ENCODE measurements around the gene MAMLD1. TPM values are rescaled to one million over a fixed set of nuclear protein-coding genes. Genes with fewer than 3 reads are reported as not detected.
A peak's percentile ranks its signal among the peaks of the same experiment; 100 is the strongest.
"Not testable (repeated sequence)": the region's sequence is repeated elsewhere in the genome, so short reads cannot be mapped to it uniquely, and the experiment has no call there.

MAMLD1 gene
- total RNA-seq, 1 experiment from 2014 or later, result 3.7 TPM

DNA sequence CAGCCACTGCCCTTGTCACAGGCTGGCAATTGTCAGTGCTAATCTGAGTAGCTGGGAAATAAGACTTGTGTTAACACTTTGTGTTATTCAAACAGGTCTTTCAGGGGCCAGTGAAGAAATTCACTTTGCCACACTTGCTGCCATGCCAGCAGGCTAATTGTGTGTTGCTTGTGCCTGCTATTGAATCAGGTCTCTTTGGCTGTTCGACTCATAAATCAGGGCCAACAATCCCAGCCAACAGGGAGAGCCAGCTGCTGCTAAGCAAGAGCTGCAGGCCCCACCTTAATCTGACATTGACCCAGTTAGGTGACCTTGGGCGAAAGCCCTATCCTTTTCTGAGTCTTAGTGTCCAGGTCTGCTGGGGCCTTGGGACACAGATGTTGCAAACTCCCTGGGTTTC is 28.1 kb upstream of the MAMLD1 start:
- H3K27ac ChIP-seq, result no peak overlapping the region

DNA sequence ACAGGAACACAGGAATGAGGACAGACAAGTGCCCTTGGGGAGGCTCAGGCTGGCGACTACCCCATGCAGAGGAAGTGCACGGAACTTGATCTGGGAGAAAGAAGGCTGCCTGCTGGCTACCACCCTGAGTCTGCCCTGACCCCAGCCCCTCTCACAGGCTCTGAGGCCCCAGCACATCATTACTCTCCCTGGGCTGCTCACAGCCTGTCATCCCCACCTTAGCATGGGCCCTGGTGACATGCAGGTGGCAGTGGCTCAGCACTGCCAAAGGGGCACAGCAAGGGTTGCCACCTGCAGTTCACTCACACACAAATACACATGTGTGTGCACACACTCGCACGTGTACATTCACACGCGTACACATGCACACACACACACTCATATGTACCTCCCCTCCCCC is 26.1 kb upstream of the MAMLD1 start:
- H3K36me3 ChIP-seq, result no peaks in the 10 kb centered on the region
- no peaks in the 10 kb centered on the region for H3K4me1 ChIP-seq (replicated peaks)
- H3K27ac ChIP-seq, result no peak overlapping the region
- no peak overlapping the region for H3K4me3 ChIP-seq
- H3K9me3 ChIP-seq (replicated peaks), result no peaks in the 10 kb centered on the region
- no peaks in the 10 kb centered on the region for H3K27me3 ChIP-seq (replicated peaks)
- no peak for DNase-seq (ENCODE audit: low read depth in 1 of 2, low spot score in 2 of 2)

More for the DNA sequence above, 28.1 kb upstream of the MAMLD1 start:
- H3K27me3 ChIP-seq (replicated peaks), result no peaks in the 10 kb centered on the region
- no peaks in the 10 kb centered on the region for H3K4me1 ChIP-seq (replicated peaks)
- no peak for DNase-seq (ENCODE audit: low read depth in 1 of 2, low spot score in 2 of 2)
- no peak overlapping the region for H3K4me3 ChIP-seq
- no peaks in the 10 kb centered on the region for H3K9me3 ChIP-seq (replicated peaks)
- no peaks in the 10 kb centered on the region for H3K36me3 ChIP-seq

DNA sequence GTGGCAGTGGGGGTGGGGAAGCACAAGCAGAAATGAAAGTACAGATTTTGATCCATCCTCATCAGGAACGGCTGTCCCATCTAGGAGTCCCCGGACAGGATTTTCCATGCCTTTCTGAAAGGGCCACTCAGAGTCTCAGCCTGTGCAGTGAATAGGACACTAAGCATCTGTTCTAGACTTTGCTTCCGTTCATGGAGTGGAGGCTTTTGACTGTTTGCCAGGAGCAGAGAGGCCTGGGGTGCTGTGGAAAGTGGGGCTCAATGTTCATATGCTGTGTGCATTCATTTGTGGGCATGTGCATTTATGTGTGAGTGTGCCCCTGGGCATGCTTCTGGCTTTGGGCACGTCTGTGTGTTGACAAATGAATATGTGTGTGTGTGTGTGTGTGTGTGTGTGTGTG is 25.6 kb upstream of the MAMLD1 start:
- H3K9me3 ChIP-seq (replicated peaks), result no peaks in the 10 kb centered on the region
- no peaks in the 10 kb centered on the region for H3K36me3 ChIP-seq
- no peaks in the 10 kb centered on the region for H3K4me1 ChIP-seq (replicated peaks)
- no peak overlapping the region for H3K4me3 ChIP-seq
- H3K27ac ChIP-seq, result no peak overlapping the region
- no peaks in the 10 kb centered on the region for H3K27me3 ChIP-seq (replicated peaks)
- DNase-seq (ENCODE audit: low read depth in 1 of 2, low spot score in 2 of 2), result no peak

DNA sequence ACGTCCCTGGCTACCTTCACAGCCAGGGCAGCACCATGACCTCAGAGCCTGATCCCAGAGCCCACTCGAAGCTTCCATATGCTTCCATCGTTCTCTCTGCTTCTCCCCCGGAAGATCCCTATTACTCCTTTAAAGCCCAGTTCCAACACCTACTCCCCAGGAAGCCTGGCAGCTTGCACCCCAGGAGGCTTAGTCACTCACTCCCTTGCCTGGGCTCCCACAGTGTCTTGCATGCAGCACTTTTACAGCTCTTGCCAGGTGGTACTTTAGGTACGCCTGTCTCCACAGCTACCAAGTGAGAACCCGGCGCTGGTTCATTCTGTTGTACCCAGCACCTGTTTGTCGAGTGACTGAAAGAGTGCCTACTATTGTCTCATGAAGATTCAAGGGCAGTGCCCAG is 24.5 kb upstream of the MAMLD1 start:
- H3K4me3 ChIP-seq, result no peak overlapping the region
- no peaks in the 10 kb centered on the region for H3K9me3 ChIP-seq (replicated peaks)
- no peaks in the 10 kb centered on the region for H3K4me1 ChIP-seq (replicated peaks)
- no peaks in the 10 kb centered on the region for H3K36me3 ChIP-seq
- DNase-seq (ENCODE audit: low read depth in 1 of 2, low spot score in 2 of 2), result no peak
- H3K27me3 ChIP-seq (replicated peaks), result no peaks in the 10 kb centered on the region
- no peak overlapping the region for H3K27ac ChIP-seq

DNA sequence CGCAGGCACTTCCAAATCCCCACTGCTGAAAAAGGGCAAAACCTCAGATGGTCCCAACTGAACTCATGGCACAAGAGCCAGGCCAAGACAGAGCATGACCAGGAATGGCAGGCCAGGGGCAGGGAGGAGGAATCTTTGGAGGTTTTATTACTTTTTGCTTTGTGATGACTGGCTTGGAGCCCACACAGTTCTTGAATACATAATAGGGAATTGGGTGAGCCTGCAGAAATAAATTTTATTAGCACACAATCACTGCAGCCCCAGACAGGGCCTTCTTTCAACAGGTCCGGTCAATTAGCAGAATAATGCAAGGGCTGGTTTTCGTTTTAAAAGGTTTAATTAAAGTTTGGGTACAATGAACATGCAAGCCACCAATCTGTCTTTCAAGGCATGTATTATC is 23.4 kb upstream of the MAMLD1 start:
- Histone ChIP-seq H3K27me3 (replicated peaks) (no peaks in the 10 kb centered on the region), H3K27ac (no peak overlapping the region), H3K4me3 (no peak overlapping the region), H3K36me3 (no peaks in the 10 kb centered on the region), H3K9me3 (replicated peaks) (no peaks in the 10 kb centered on the region), H3K4me1 (replicated peaks) (no peaks in the 10 kb centered on the region)
- no peak for DNase-seq (ENCODE audit: low read depth in 1 of 2, low spot score in 2 of 2)

DNA sequence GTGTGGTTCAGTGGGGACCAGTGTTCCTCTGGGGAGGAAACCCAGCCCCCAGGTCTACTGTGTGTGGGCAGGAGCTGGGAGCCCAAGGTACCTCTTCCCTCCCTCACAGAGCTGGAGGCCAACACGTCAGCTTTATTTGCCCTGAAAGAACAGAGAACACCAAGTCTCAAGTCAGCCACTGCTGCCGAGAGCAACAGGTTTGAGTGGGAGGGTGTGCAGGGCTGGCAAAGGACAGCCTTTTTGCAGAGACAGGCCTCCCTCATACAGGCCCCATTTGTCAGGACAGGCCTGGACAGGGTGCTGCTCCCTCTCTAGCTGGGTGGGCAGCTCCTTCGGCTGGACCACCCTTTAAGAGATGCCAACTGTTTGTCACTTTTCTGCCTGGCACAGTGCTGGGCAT is 22.8 kb upstream of the MAMLD1 start:
- H3K36me3 ChIP-seq; H3K9me3 ChIP-seq (replicated peaks); DNase-seq (ENCODE audit: low read depth in 1 of 2, low spot score in 2 of 2); H3K27me3 ChIP-seq (replicated peaks); H3K4me1 ChIP-seq (replicated peaks); H3K4me3 ChIP-seq; H3K27ac ChIP-seq: not testable (repeated sequence)

DNA sequence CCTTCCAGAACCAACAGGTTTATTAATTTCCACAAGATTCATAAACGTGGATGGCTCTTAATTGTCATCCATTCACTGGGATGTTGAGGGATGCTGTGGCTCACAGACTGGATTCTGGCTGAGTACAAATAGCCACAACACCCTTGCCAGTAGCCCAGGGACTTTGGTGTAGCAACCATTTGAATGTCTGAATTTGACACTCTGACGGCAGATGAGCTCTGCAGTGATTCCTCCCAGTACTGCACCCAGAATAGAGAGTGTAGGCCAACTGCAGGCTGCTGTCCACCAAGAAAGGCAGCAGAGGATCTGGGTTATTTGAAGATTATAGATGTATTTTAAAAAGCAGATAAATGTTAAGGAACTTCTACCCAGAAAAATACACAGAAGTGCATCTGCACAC is 15.6 kb upstream of the MAMLD1 start:
- DNase-seq (ENCODE audit: low read depth in 1 of 2, low spot score in 2 of 2), result no peak
- H3K36me3 ChIP-seq, result no peaks in the 10 kb centered on the region
- H3K4me1 ChIP-seq (replicated peaks), result peaks cover 7% of the 10 kb centered on the region
- H3K27me3 ChIP-seq (replicated peaks), result no peaks in the 10 kb centered on the region
- H3K9me3 ChIP-seq (replicated peaks), result no peaks in the 10 kb centered on the region
- H3K27ac ChIP-seq, result no peak overlapping the region
- no peak overlapping the region for H3K4me3 ChIP-seq

DNA sequence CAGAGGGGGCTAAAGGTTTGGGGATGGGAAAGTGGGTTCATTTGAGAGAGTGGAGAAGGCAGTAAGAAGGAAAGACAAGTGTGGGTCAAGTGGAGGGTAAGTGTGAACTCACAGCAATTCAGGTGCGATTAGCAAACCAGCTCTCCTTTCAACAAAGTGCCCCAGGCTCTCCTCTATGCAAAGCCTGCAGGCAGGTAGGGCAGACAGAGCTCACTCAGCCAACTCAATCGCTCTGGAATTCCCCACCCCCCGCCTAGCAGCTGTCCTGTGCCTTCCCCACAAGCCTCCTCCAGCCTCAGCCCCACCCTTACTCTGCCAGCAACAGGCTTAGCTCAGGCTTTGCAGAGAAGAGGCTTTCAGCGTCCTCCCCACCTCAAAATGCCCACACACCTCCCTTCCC is 14.8 kb upstream of the MAMLD1 start:
- Histone ChIP-seq H3K27ac (no peak overlapping the region), H3K4me1 (replicated peaks) (peaks cover 10% of the 10 kb centered on the region), H3K4me3 (no peak overlapping the region), H3K9me3 (replicated peaks) (no peaks in the 10 kb centered on the region), H3K27me3 (replicated peaks) (no peaks in the 10 kb centered on the region), H3K36me3 (no peaks in the 10 kb centered on the region)
- no peak for DNase-seq (ENCODE audit: low read depth in 1 of 2, low spot score in 2 of 2)

DNA sequence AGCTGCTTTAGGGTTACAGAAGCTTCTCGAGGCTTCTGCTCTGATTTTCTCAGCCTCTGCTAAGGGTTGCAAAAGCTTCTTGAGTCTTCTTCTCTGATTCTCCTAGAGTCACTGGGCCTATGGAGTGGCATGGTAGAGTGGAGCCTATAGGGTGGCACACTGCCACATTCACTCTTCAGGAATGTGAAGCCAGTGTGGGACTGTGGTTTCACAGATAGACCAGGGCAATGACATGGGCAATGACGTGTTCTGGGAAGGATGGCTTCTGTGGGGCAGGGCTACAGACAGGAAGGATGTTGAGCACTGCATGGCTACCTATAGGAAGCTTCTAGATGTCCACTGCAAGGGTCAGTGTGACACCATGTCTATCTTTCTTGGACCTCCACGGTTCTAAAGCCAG is 11.0 kb upstream of the MAMLD1 start:
- Histone ChIP-seq H3K27me3 (replicated peaks) (no peaks in the 10 kb centered on the region), H3K9me3 (replicated peaks) (no peaks in the 10 kb centered on the region), H3K36me3 (no peaks in the 10 kb centered on the region), H3K4me1 (replicated peaks) (peaks cover 10% of the 10 kb centered on the region), H3K27ac (no peak overlapping the region), H3K4me3 (no peak overlapping the region)
- DNase-seq (ENCODE audit: low read depth in 1 of 2, low spot score in 2 of 2), result peak; percentile 20 to 50

DNA sequence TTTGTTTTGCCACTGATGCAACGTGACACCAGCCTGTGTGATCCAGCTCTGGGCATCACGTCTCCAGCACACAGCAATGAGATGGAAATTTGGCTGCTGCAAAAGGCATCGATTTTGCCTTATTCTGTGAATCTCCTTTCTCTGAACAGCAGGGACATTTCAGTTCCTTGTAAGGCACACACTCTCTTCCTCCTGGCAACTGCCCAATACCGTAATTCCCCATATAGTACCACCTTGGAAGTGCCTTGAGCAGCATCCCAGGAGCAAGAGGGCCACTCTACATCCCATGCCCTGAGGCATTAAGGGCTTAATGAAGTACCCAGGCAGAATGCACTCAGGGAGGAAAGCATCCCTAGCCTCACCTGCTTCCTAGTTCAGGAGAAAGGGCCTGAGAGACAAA is 10.5 kb upstream of the MAMLD1 start:
- Histone ChIP-seq H3K9me3 (replicated peaks) (no peaks in the 10 kb centered on the region), H3K4me1 (replicated peaks) (peaks cover 10% of the 10 kb centered on the region), H3K36me3 (no peaks in the 10 kb centered on the region), H3K27me3 (replicated peaks) (no peaks in the 10 kb centered on the region), H3K4me3 (no peak overlapping the region), H3K27ac (no peak overlapping the region)
- DNase-seq (ENCODE audit: low read depth in 1 of 2, low spot score in 2 of 2), result peak in 1 of 2 experiments; percentile 1

DNA sequence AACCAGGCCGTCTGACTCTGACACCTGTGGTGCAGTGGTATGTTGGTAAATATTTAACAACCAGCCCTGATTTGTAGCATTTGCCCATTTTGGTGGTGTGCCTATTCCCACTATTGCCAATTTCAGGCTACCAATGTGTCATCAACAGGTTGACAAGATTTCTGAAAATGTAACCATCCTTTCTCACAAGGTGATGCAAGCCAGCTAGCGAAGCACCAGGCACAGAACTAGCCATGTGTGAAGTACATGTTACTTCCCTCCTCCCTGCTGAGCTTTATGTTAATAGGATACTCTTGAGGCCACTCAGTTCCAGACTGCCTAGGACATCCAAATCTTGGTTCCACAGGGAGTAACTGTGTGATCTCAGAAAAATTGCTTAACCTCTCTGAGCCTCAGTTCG is 7.2 kb upstream of the MAMLD1 start:
- no peaks in the 10 kb centered on the region for H3K9me3 ChIP-seq (replicated peaks)
- H3K27me3 ChIP-seq (replicated peaks), result no peaks in the 10 kb centered on the region
- H3K4me3 ChIP-seq, result no peak overlapping the region
- H3K36me3 ChIP-seq, result no peaks in the 10 kb centered on the region
- DNase-seq (ENCODE audit: low read depth in 1 of 2, low spot score in 2 of 2), result no peak
- H3K27ac ChIP-seq, result no peak overlapping the region
- peaks cover 10% of the 10 kb centered on the region for H3K4me1 ChIP-seq (replicated peaks)

DNA sequence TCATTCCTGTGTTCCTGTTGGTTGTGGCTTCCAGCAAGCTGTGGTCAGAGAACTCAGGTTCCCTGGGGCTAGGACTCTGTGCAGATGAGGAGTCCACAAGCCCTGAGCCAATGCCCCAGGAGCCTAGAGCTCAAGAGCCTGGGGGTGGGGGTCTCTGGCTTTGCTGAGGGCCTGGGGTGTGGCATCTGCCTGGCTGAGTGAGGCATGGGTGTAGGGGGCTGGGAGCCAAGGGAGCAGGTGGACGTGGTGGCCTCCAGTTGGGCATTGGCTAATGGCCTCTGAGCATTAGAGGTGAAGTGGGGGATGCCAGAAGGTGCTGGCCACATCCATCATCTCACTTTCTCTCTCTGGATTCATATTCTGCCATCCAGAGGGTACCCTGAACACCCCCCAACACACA is 5.3 kb upstream of the MAMLD1 start:
- Histone ChIP-seq H3K27ac (no peak overlapping the region), H3K27me3 (replicated peaks) (no peaks in the 10 kb centered on the region), H3K36me3 (no peaks in the 10 kb centered on the region), H3K4me3 (no peak overlapping the region), H3K9me3 (replicated peaks) (no peaks in the 10 kb centered on the region), H3K4me1 (replicated peaks) (peaks cover 12% of the 10 kb centered on the region)
- peak in 1 of 2 experiments; percentile 7 for DNase-seq (ENCODE audit: low read depth in 1 of 2, low spot score in 2 of 2)

DNA sequence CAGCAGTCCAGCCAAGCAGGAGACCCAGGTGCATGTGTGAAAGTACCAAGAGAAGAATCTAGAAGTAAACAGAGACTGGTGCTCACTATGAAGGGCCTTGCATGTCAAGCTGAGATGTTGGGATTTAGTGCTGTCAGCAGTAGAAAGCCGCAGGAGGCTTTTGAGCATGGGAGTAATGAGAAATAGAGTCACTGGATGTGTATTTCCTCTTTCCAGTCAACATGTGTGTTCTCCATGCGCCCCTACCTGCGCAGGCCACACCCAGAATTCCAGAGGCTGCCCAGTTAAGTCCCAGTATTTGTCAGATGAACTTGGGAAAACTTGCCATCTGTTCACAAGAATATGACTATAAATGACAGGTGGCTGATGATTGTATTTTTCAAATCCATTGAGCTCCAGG is 4.5 kb upstream of the MAMLD1 start:
- Histone ChIP-seq H3K4me3 (no peak overlapping the region), H3K9me3 (replicated peaks) (no peaks in the 10 kb centered on the region), H3K4me1 (replicated peaks) (peaks cover 12% of the 10 kb centered on the region), H3K27me3 (replicated peaks) (no peaks in the 10 kb centered on the region), H3K27ac (no peak overlapping the region), H3K36me3 (no peaks in the 10 kb centered on the region)
- no peak for DNase-seq (ENCODE audit: low read depth in 1 of 2, low spot score in 2 of 2)

DNA sequence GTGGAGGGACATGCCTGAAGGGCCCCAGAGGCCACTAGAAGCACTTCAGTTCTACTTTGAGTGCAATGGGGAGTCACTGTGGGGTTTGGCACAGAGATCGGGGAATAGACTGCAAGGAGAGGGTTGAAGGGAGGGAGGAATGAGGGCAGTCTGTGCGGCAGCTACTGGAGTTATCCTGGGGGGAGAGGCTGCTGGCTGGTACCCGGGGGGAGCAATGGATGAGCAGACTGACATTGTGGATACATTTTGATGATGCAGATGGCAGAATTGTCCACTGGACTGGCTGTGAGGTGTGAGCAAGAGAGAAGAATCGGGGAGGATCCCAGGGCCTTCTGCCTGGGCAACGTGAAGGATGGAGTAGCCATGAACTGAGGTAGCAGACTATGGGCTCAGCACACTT is 2.8 kb upstream of the MAMLD1 start:
- Histone ChIP-seq H3K27ac (no peak overlapping the region), H3K27me3 (replicated peaks) (no peaks in the 10 kb centered on the region), H3K4me3 (no peak overlapping the region), H3K9me3 (replicated peaks) (no peaks in the 10 kb centered on the region), H3K4me1 (replicated peaks) (peaks cover 12% of the 10 kb centered on the region), H3K36me3 (no peaks in the 10 kb centered on the region; the same call in 1 of the 2 replicates)
- DNase-seq (ENCODE audit: low read depth in 1 of 2, low spot score in 2 of 2), result peak in 1 of 2 experiments; percentile 4

DNA sequence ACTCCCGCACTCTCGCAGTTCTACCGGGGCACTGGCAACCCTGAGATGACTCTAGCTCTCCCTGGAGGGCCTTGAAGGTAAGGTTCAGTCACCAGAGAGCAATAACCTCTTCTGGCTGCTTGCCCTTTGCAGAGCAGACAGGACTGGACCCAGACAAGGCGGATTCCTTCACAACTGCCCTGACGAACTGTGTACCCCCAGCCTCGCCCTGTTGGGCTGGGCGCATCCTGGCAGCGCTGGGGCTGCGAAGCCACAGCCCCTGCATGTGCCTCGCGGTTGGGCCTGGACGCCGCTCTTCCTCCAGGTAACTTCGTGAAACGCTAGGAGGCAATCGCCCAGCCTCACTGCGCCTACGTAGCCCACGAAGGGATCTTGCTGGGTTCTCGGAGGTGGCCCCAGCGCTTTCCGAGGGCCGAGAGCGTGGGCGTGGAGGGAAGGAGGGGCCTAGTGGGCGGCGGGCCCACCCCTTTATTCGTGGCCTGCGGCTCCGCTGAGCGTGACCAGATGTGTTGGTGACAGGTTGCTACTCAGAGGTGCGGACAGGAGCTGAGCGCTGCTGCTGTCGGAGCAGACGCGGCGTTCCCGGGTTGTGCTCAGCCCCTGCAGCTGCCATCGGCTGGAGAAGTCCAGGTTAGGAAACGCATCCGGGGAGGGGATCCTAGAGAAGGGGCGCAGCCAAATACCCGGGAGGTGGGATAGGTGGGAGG is 1.9 kb upstream of the MAMLD1 start:
- no peaks in the 10 kb centered on the region for H3K9me3 ChIP-seq (replicated peaks)
- H3K27me3 ChIP-seq (replicated peaks), result no peaks in the 10 kb centered on the region
- no peaks in the 10 kb centered on the region; the same call in 1 of the 2 replicates for H3K36me3 ChIP-seq
- H3K4me1 ChIP-seq (replicated peaks), result peaks cover 15% of the 10 kb centered on the region
- no peak overlapping the region for H3K27ac ChIP-seq
- DNase-seq (ENCODE audit: low read depth in 1 of 2, low spot score in 2 of 2), result peak in 1 of 2 experiments; percentile 20
- peak overlapping the region; percentile 73 for H3K4me3 ChIP-seq

All from SJSA1 (cell line).